Transverse colon (tissue), 4 donors: ENCODE results near the gene CCDC88C. TPM values are rescaled to one million over a fixed set of nuclear protein-coding genes. Genes with fewer than 3 reads are reported as not detected.

Experiments
- DNase-seq: peaks from one replicate; pipeline ENCODE4 v3.0.0-alpha.2; 2019
- H3K27ac ChIP-seq, 4 donors: fragments of 200-600 bp; sonication (generic); 2 replicates each; pipeline ENCODE4 v1.5.1; 2016 to 2018; ENCODE audit warnings: inconsistent platforms in 4 of 4
- H3K27me3 ChIP-seq: fragments of 200-600 bp; sonication (generic); 2 replicates; pipeline ENCODE4 v1.5.1; 2017; ENCODE audit warnings: inconsistent platforms
- H3K36me3 ChIP-seq, 4 donors: fragments of 200-600 bp; sonication (generic); 2 replicates each; pipeline ENCODE4 v1.5.1; 2017 to 2019; ENCODE audit warnings: inconsistent platforms in 4 of 4
- H3K4me1 ChIP-seq, 4 donors: fragments of 200-600 bp; sonication (generic); 2 replicates each; pipeline ENCODE4 v1.5.1; 2017 to 2020; ENCODE audit warnings: inconsistent platforms in 4 of 4
- H3K4me3 ChIP-seq, 4 donors: fragments of 200-600 bp; sonication (generic); 1 replicate in 1 of 4; 2 replicates in 3 of 4; pipeline versions ENCODE4 v1.5.1 to v1.6.1; 2017 to 2019; ENCODE audit warnings: inconsistent platforms in 4 of 4
- H3K9me3 ChIP-seq, 2 donors: fragments of 200-600 bp; sonication (generic); 2 replicates each; pipeline ENCODE4 v1.5.1; 2017 to 2019; ENCODE audit warnings: inconsistent platforms in 2 of 2
- EP300 ChIP-seq: sonication (generic); formaldehyde crosslinking; IDR thresholded peaks from one replicate; pipeline ENCODE4 v1.6.1; 2017; ENCODE audit warnings: antibody characterized with exemption, low read depth
- POLR2A ChIP-seq: fragments of 450-650 bp; IDR thresholded peaks from one replicate; pipeline ENCODE4 v1.6.1; 2016; ENCODE audit warnings: antibody characterized with exemption, mild to moderate bottlenecking, moderate library complexity
- POLR2AphosphoS5 ChIP-seq, 3 donors: sonication (generic); formaldehyde crosslinking; IDR thresholded peaks; one replicate each; pipeline ENCODE4 v1.6.1; 2016; ENCODE audit warnings: antibody characterized with exemption in 3 of 3
- WGBS, 2 donors: methylation state at CpG; one replicate each; pipeline ENCODE4 v1.1.5; 2018; ENCODE audit warnings: low coverage in 1 of 2; 5-methylcytosine and 5-hydroxymethylcytosine counted together
- in situ Hi-C, 4 donors: fragments of 200-750 bp; cut with MboI; loops; one replicate each; pipeline versions ENCODE4 v1.15.0 to v1.15.1; 2017; ENCODE audit warnings: low sequenced_read_pairs in 3 of 4, low pct_ligation_motif_present in 1 of 4, low pct_unique_long_range_greater_than_20kb in 1 of 4
- intact Hi-C: fragments of 100-400 bp; cut with DNase I; formaldehyde crosslinking; loops from one replicate; pipeline ENCODE4 v1.15.1; 2023; ENCODE audit warnings: low total_unique reads
- total RNA-seq, 4 donors: library from RNA; depleted of rRNA; stranded (reverse); fragments of >200 nt; gene quantifications; one replicate each; pipeline ENCODE4 v1.1.0, GENCODE V29; 2016
- TF ChIP-seq, protein P1 (sequence below), 5 experiments: fragments of 200-600 bp in 3 of 5; fragments of 450-650 bp in 2 of 5; sonication (generic) in 3 of 5; IDR thresholded peaks; 1 replicate in 2 of 5; 2 replicates in 3 of 5; pipeline ENCODE4 v1.5.1; 2016 to 2017; ENCODE audit warnings: antibody characterized with exemption in 5 of 5, inconsistent platforms in 3 of 5, mild to moderate bottlenecking in 2 of 5, moderate library complexity in 1 of 5

CCDC88C gene
- total RNA-seq, 4 donors from 2014 or later: 29.5 to 171 (median 60.3) TPM

DNA sequence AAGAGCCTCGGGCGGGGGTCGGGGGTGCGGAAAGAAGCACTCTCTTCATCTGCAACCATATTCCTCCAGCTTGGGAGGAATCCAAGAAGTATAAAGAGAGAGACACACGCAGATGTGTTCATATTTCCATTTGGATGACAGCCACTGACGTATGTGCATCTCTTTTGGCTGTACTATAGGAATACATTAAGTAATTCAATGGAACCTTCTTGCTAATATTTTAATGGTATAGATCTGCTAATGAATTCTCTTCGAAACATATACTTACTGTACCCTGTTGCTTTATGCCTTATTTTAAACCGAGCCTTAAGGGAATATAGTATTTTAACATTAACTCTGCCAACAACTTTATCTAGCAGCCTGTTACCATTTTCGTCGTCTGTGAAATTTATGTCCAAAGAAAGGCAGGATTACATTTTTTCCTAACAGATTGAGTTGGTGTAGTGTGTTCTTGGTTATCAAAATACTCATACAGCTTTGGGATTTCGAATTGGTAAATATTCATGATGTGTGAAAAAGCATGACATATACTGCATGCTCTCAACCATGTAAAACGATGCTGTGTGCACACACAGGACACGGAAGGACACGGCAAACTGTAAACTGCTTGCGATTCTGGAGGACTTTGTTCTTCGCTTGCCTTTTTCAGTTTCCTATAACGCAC lies 84.5 kb downstream of the CCDC88C start:
- Histone ChIP-seq H3K4me3 (no peak overlapping the region), H3K27ac (peak overlapping the region in 2 of 4 donors; percentile 2 to 51), H3K36me3 (peaks cover 0 to 4% (median 0%) of the 10 kb centered on the region in 4 donors), H3K4me1 (peaks cover 11 to 22% (median 18%) of the 10 kb centered on the region in 4 donors), H3K27me3 (no peaks in the 10 kb centered on the region), H3K9me3 (no peaks in the 10 kb centered on the region)
- intact Hi-C loops (no loop called here), in situ Hi-C loops (no loop called here)
- WGBS, 2 donors: 73 to 83% methylated on average over 12 to 17 of the region's 17 CpGs
- TF ChIP-seq EP300 (no peak), POLR2AphosphoS5 (IDR thresholded peaks at IDR 0.05) (no peak)
- no peak for DNase-seq

DNA sequence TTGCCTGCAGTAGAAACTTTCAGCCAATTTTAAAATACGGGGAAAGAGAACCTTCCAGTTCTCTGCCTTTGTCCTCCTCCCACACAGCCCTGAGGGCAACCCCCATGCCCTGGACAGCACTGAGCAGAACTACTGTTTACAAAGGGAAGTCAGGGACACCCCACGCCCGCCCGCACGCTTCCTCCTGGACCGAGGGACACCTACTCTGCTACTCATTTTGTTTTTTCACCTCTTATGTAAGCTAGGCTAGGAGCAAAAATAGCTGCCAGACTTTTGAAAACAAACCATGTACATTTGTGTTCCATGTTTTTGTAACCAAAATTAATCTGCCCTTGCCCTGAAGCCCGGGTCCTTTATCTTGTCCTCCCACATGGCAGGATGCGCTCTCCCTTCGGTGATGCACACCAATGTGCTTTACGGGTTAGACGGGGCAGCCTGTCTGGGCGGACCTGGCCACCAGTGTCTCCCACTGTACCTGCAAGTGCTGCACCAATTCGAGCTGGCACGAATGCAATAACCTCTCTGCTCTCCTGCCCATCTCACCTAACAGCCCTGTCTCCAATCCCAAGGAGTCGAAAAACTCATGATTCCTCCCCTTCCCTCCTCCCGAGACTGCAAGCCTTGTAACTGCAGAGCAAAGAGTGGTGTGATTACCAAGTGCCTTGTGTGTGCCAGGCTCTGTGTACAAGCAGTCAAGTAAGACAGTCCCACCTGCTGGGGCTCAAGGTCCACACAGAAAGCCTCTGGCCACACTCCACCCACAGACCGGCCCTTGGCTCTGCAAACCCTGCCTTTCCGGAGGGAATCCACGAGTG lies 85.2 kb downstream of the CCDC88C start:
- H3K36me3 ChIP-seq: no peaks in the 10 kb centered on the region
- DNase-seq: peak; percentile 62
- in situ Hi-C loops (no loop called here), intact Hi-C loops (no loop called here)
- H3K4me1 ChIP-seq: peaks cover 11 to 22% (median 18%) of the 10 kb centered on the region in 4 donors
- TF ChIP-seq POLR2A (no peak), EP300 (no peak), POLR2AphosphoS5 (IDR thresholded peaks at IDR 0.05) (no peak)
- TF ChIP-seq, protein P1, sequence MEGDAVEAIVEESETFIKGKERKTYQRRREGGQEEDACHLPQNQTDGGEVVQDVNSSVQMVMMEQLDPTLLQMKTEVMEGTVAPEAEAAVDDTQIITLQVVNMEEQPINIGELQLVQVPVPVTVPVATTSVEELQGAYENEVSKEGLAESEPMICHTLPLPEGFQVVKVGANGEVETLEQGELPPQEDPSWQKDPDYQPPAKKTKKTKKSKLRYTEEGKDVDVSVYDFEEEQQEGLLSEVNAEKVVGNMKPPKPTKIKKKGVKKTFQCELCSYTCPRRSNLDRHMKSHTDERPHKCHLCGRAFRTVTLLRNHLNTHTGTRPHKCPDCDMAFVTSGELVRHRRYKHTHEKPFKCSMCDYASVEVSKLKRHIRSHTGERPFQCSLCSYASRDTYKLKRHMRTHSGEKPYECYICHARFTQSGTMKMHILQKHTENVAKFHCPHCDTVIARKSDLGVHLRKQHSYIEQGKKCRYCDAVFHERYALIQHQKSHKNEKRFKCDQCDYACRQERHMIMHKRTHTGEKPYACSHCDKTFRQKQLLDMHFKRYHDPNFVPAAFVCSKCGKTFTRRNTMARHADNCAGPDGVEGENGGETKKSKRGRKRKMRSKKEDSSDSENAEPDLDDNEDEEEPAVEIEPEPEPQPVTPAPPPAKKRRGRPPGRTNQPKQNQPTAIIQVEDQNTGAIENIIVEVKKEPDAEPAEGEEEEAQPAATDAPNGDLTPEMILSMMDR (IDR thresholded peaks at IDR 0.05): no peak
- H3K4me3 ChIP-seq: no peak overlapping the region
- H3K9me3 ChIP-seq: no peaks in the 10 kb centered on the region
- H3K27ac ChIP-seq: peak overlapping the region in 2 of 4 donors; percentile 4 to 51
- no peaks in the 10 kb centered on the region for H3K27me3 ChIP-seq
- 46 to 47% methylated on average over 9 to 19 of the region's 19 CpGs for WGBS, 2 donors

DNA sequence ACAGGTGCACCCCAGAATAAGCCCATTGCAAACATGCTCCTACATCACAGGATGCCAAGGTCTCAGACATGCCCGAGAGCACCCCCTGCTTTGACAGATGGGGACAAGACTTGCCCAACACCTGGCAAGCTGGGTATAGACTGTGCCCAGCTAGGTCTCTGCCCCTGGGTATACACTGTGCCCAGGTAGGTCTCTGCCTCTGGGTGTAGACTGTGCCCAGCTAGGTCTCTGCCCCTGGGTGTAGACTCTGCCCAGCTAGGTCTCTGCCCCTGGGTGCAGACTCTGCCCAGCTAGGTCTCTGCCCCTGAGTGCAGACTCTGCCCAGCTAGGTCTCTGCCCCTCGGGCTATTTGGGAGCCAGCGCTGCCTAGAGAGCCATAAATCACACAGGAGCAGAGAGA lies 85.9 kb downstream of the CCDC88C start:
- H3K9me3 ChIP-seq: no peaks in the 10 kb centered on the region
- no peak overlapping the region for H3K4me3 ChIP-seq
- peaks cover 11 to 22% (median 18%) of the 10 kb centered on the region in 4 donors for H3K4me1 ChIP-seq
- H3K27me3 ChIP-seq: no peaks in the 10 kb centered on the region
- in situ Hi-C loops (no loop called here), intact Hi-C loops (no loop called here)
- no peak for DNase-seq
- no peak for TF ChIP-seq EP300
- no peak for TF ChIP-seq POLR2A
- no peak for TF ChIP-seq POLR2AphosphoS5 (IDR thresholded peaks at IDR 0.05)
- TF ChIP-seq, protein P1 (IDR thresholded peaks at IDR 0.05): no peak
- WGBS, 2 donors: 56% methylated on average over 2 of the region's 3 CpGs; no CpG with 5 or more reads in 1 of the 2 donors
- H3K36me3 ChIP-seq: no peaks in the 10 kb centered on the region
- H3K27ac ChIP-seq: peak overlapping the region in 2 of 4 donors; percentile 4 to 51

DNA sequence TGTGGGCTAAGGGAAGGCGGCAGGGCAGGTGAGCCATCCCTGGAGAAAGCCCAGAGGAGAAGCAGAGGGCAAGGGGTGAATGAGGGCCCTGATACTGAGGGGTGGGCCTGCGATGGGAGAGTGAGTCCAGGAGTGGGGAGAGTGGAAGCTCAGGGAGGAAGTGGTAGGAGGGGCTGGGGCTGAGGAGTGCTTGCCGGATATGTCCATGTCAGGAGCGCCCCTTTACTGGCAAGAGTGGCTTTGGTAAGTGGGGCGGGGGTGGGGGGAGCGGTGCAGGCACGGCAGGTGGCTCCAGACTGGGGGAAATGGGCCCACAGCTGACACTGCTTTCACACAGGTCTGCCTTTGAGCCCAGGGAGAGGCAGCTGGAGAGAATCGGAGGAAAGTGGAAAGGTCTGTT lies 86.8 kb downstream of the CCDC88C start:
- TF ChIP-seq, protein P1 (IDR thresholded peaks at IDR 0.05): no peak
- TF ChIP-seq POLR2AphosphoS5 (IDR thresholded peaks at IDR 0.05): no peak
- TF ChIP-seq EP300: no peak
- TF ChIP-seq POLR2A: no peak
- H3K9me3 ChIP-seq: no peaks in the 10 kb centered on the region
- no peak overlapping the region for H3K4me3 ChIP-seq
- peak overlapping the region in 1 of 4 donors; percentile 21 for H3K27ac ChIP-seq
- intact Hi-C loops (no loop called here), in situ Hi-C loops (no loop called here)
- H3K4me1 ChIP-seq: peaks cover 11 to 22% (median 18%) of the 10 kb centered on the region in 4 donors
- 80% methylated on average over 8 of the region's 8 CpGs; no CpG with 5 or more reads in 1 of the 2 donors for WGBS, 2 donors
- H3K36me3 ChIP-seq: no peaks in the 10 kb centered on the region
- no peaks in the 10 kb centered on the region for H3K27me3 ChIP-seq
- DNase-seq: no peak
